ENCODE results near the gene MLXIPL. TPM values are rescaled to one million over a fixed set of nuclear protein-coding genes. Genes with fewer than 3 reads are reported as not detected.
"Not testable (repeated sequence)": the region's sequence is repeated elsewhere in the genome, so short reads cannot be mapped to it uniquely, and the experiment has no call there.

Gene MLXIPL
- total RNA-seq, 1 donor from 2014 or later, result 11.1 TPM

GRCh38 chr7:73621168-73622063 is 2.9 kb downstream of the MLXIPL start:
- intact Hi-C loops (cut with DNase I), result no loop called here
- H3K9me3 ChIP-seq, result no peaks in the 10 kb centered on the region
- no peak for TF ChIP-seq CTCF (IDR thresholded peaks at IDR 0.05)
- H3K27me3 ChIP-seq, result peaks cover 46% of the 10 kb centered on the region
- ATAC-seq, result no peak
- no peak overlapping the region for H3K27ac ChIP-seq
- H3K4me3 ChIP-seq, result no peak overlapping the region
- H3K4me1 ChIP-seq, result peaks cover 9% of the 10 kb centered on the region
- H3K36me3 ChIP-seq, result no peaks in the 10 kb centered on the region
- no peak for DNase-seq

- ATAC-seq; H3K4me3 ChIP-seq; intact Hi-C loops (cut with DNase I); H3K4me1 ChIP-seq; H3K36me3 ChIP-seq; H3K9me3 ChIP-seq; DNase-seq; H3K27ac ChIP-seq: not testable (repeated sequence)
- peaks cover 25% of the 10 kb centered on the region for H3K27me3 ChIP-seq
These were observed 4.9 kb downstream of the MLXIPL start for GRCh38 chr7:73619394-73619793.

GRCh38 chr7:73618538-73618937 is 5.8 kb downstream of the MLXIPL start:
- peaks cover 23% of the 10 kb centered on the region for H3K27me3 ChIP-seq
- no peaks in the 10 kb centered on the region for H3K9me3 ChIP-seq
- peaks cover under 1% of the 10 kb centered on the region for H3K4me1 ChIP-seq
- H3K36me3 ChIP-seq, result no peaks in the 10 kb centered on the region
- H3K27ac ChIP-seq, result no peak overlapping the region
- intact Hi-C loops (cut with DNase I), result no loop called here
- no peak for ATAC-seq
- no peak for TF ChIP-seq CTCF (IDR thresholded peaks at IDR 0.05)
- no peak overlapping the region for H3K4me3 ChIP-seq
- DNase-seq, result no peak

GRCh38 chr7:73617520-73617919 is 6.8 kb downstream of the MLXIPL start:
- H3K27ac ChIP-seq; H3K4me3 ChIP-seq; H3K4me1 ChIP-seq; H3K9me3 ChIP-seq; ATAC-seq; DNase-seq; H3K36me3 ChIP-seq; intact Hi-C loops (cut with DNase I): not testable (repeated sequence)
- H3K27me3 ChIP-seq, result peaks cover 14% of the 10 kb centered on the region

GRCh38 chr7:73615886-73616285 is 8.4 kb downstream of the MLXIPL start:
- Histone ChIP-seq H3K9me3 (no peaks in the 10 kb centered on the region), H3K4me3 (no peak overlapping the region), H3K36me3 (no peaks in the 10 kb centered on the region), H3K4me1 (no peaks in the 10 kb centered on the region), H3K27ac (no peak overlapping the region), H3K27me3 (peaks cover 10% of the 10 kb centered on the region)
- intact Hi-C loops (cut with DNase I), result no loop called here
- TF ChIP-seq CTCF (IDR thresholded peaks at IDR 0.05), result no peak
- DNase-seq (no peak), ATAC-seq (no peak)

GRCh38 chr7:73614937-73615336 is 9.4 kb downstream of the MLXIPL start:
- DNase-seq; H3K36me3 ChIP-seq; H3K4me1 ChIP-seq; ATAC-seq; intact Hi-C loops (cut with DNase I); H3K27ac ChIP-seq; H3K4me3 ChIP-seq; H3K9me3 ChIP-seq; H3K27me3 ChIP-seq: not testable (repeated sequence)

- Histone ChIP-seq H3K9me3 (no peaks in the 10 kb centered on the region), H3K4me1 (no peaks in the 10 kb centered on the region), H3K36me3 (no peaks in the 10 kb centered on the region), H3K4me3 (no peak overlapping the region), H3K27me3 (peaks cover 6% of the 10 kb centered on the region), H3K27ac (no peak overlapping the region)
- no peak for ATAC-seq
- intact Hi-C loops (cut with DNase I), result no loop called here
- no peak for TF ChIP-seq CTCF (IDR thresholded peaks at IDR 0.05)
- DNase-seq, result no peak
These were observed 10.2 kb downstream of the MLXIPL start for GRCh38 chr7:73613954-73614735.

Measured in upper lobe of right lung (tissue), 1 donor.